Adipocyte (in vitro differentiated cells): Measurements from ENCODE around the gene GTSF1L.
A peak's percentile ranks its signal among the peaks of the same experiment; 100 is the strongest.

Source experiments
- DNase-seq: peaks from one replicate; pipeline ENCODE4 v3.0.0-alpha.2; 2015; ENCODE audit warnings: low read depth
- H3K27me3 ChIP-seq: replicated peaks from 2 replicates; pipeline ENCODE4 v1.7.0; 2013; ENCODE audit warnings: mild to moderate bottlenecking, low read length, moderate library complexity; ENCODE audit not compliant: control insufficient read depth, insufficient read depth
- H3K36me3 ChIP-seq: 2 replicates; pipeline ENCODE4 v1.7.0; 2013; ENCODE audit warnings: low read length, mild to moderate bottlenecking, moderate library complexity; ENCODE audit not compliant: control insufficient read depth, insufficient read depth, severe bottlenecking
- H3K4me1 ChIP-seq: 2 replicates; pipeline ENCODE4 v1.7.0; 2013; ENCODE audit warnings: mild to moderate bottlenecking, low read length, moderate library complexity; ENCODE audit not compliant: control insufficient read depth, insufficient read depth
- H3K4me3 ChIP-seq: 2 replicates; pipeline ENCODE4 v1.7.0; 2013; ENCODE audit warnings: mild to moderate bottlenecking, low read length, moderate library complexity
- H3K9ac ChIP-seq: 2 replicates; pipeline ENCODE4 v1.7.0; 2013; ENCODE audit warnings: mild to moderate bottlenecking, low read length, moderate library complexity
- H3K9me3 ChIP-seq: 2 replicates; pipeline ENCODE4 v1.7.0; 2013; ENCODE audit warnings: mild to moderate bottlenecking, low read length, moderate library complexity; ENCODE audit not compliant: control insufficient read depth

GTSF1L gene

GRCh38 chr20:43686820-43687219, 40.0 kb downstream of the GTSF1L start:
- Histone ChIP-seq H3K9ac (no peak overlapping the region), H3K36me3 (no peaks in the 10 kb centered on the region), H3K4me1 (peaks cover 4% of the 10 kb centered on the region)

GRCh38 chr20:43682446-43682845, 44.4 kb downstream of the GTSF1L start:
- Histone ChIP-seq H3K9ac (no peak overlapping the region), H3K36me3 (no peaks in the 10 kb centered on the region)

More at GRCh38 chr20:43686820-43687219, 40.0 kb downstream of the GTSF1L start:
- Histone ChIP-seq H3K27me3 (no peaks in the 10 kb centered on the region), H3K9me3 (no peaks in the 10 kb centered on the region), H3K4me3 (no peak overlapping the region)
- no peak for DNase-seq

GRCh38 chr20:43681991-43682410, 44.8 kb downstream of the GTSF1L start:
- H3K27me3 ChIP-seq, result no peaks in the 10 kb centered on the region
- peaks cover 16% of the 10 kb centered on the region for H3K4me1 ChIP-seq
- no peaks in the 10 kb centered on the region for H3K36me3 ChIP-seq
- peak overlapping the region; percentile 12 for H3K4me3 ChIP-seq
- no peak for DNase-seq
- H3K9me3 ChIP-seq, result no peaks in the 10 kb centered on the region
- H3K9ac ChIP-seq, result peak overlapping the region; percentile 71

More at GRCh38 chr20:43682446-43682845, 44.4 kb downstream of the GTSF1L start:
- Histone ChIP-seq H3K9me3 (no peaks in the 10 kb centered on the region), H3K27me3 (no peaks in the 10 kb centered on the region), H3K4me1 (peaks cover 16% of the 10 kb centered on the region), H3K4me3 (no peak overlapping the region)
- DNase-seq, result no peak

GRCh38 chr20:43681468-43681942, 45.3 kb downstream of the GTSF1L start:
- Histone ChIP-seq H3K9ac (peak overlapping the region; percentile 71), H3K4me3 (peak overlapping the region; percentile 12), H3K4me1 (peaks cover 16% of the 10 kb centered on the region), H3K36me3 (no peaks in the 10 kb centered on the region), H3K9me3 (no peaks in the 10 kb centered on the region), H3K27me3 (no peaks in the 10 kb centered on the region)
- DNase-seq, result no peak

GRCh38 chr20:43680981-43681380, 45.8 kb downstream of the GTSF1L start:
- Histone ChIP-seq H3K27me3 (no peaks in the 10 kb centered on the region), H3K4me1 (peaks cover 16% of the 10 kb centered on the region), H3K36me3 (no peaks in the 10 kb centered on the region), H3K9me3 (no peaks in the 10 kb centered on the region), H3K9ac (peak overlapping the region; percentile 71), H3K4me3 (peak overlapping the region; percentile 12)
- no peak for DNase-seq

- no peaks in the 10 kb centered on the region for H3K9me3 ChIP-seq
- H3K4me1 ChIP-seq, result peaks cover 7% of the 10 kb centered on the region
- no peaks in the 10 kb centered on the region for H3K36me3 ChIP-seq
- no peak for DNase-seq
- H3K9ac ChIP-seq, result no peak overlapping the region
- H3K4me3 ChIP-seq, result no peak overlapping the region
- no peaks in the 10 kb centered on the region for H3K27me3 ChIP-seq
These were observed 50.4 kb downstream of the GTSF1L start for GRCh38 chr20:43676368-43676767.
